ENCODE results near the gene ANXA2R.

DNA sequence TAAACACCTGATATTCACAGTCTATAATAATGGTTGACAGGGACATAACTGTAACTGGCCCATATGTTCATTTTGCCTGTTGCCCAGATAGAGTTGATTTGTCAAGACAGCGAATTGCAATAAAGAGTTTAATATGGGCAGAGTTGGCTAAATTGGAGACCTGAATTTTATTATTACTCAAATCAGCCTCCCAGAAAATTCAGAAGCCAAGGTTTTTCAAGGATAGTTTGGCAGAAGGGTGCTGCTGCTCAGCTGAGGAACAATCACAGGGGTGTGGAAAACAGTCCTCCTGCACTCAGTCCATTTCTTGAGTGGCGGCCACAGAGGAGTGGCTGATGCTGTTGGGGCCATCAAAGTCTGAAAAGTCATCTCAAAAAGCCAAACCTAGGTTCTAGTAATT lies 19.0 kb downstream of the ANXA2R start:
- TF ChIP-seq, protein P1, sequence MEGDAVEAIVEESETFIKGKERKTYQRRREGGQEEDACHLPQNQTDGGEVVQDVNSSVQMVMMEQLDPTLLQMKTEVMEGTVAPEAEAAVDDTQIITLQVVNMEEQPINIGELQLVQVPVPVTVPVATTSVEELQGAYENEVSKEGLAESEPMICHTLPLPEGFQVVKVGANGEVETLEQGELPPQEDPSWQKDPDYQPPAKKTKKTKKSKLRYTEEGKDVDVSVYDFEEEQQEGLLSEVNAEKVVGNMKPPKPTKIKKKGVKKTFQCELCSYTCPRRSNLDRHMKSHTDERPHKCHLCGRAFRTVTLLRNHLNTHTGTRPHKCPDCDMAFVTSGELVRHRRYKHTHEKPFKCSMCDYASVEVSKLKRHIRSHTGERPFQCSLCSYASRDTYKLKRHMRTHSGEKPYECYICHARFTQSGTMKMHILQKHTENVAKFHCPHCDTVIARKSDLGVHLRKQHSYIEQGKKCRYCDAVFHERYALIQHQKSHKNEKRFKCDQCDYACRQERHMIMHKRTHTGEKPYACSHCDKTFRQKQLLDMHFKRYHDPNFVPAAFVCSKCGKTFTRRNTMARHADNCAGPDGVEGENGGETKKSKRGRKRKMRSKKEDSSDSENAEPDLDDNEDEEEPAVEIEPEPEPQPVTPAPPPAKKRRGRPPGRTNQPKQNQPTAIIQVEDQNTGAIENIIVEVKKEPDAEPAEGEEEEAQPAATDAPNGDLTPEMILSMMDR (IDR thresholded peaks at IDR 0.05), result no peak
- TF ChIP-seq POLR2A (IDR thresholded peaks at IDR 0.05), result no peak
